HL-60/S4 treated with retinoic acid at 250 ng/mL for 4 days and 3 days (cell line): ENCODE measurements around the gene KANSL1.
"Not testable (repeated sequence)": the region's sequence is repeated elsewhere in the genome, so short reads cannot be mapped to it uniquely, and the experiment has no call there.

Experiments
- in situ Hi-C: fragments of 300-500 bp; cut with MboI; formaldehyde crosslinking; loops from 2 replicates; pipeline ENCODE4 v1.7.0; 2022; ENCODE audit warnings: low sequenced_read_pairs

KANSL1 gene

GRCh38 chr17:46193626-46194392 is 580 bp upstream of the KANSL1 start:
- in situ Hi-C loops: no loop called here

- in situ Hi-C loops: no loop called here
Observed at GRCh38 chr17:46192439-46193150, 634 bp downstream of the KANSL1 start.

- in situ Hi-C loops: no loop called here
Observed at GRCh38 chr17:46192189-46192438, 1.1 kb downstream of the KANSL1 start.

DNA sequence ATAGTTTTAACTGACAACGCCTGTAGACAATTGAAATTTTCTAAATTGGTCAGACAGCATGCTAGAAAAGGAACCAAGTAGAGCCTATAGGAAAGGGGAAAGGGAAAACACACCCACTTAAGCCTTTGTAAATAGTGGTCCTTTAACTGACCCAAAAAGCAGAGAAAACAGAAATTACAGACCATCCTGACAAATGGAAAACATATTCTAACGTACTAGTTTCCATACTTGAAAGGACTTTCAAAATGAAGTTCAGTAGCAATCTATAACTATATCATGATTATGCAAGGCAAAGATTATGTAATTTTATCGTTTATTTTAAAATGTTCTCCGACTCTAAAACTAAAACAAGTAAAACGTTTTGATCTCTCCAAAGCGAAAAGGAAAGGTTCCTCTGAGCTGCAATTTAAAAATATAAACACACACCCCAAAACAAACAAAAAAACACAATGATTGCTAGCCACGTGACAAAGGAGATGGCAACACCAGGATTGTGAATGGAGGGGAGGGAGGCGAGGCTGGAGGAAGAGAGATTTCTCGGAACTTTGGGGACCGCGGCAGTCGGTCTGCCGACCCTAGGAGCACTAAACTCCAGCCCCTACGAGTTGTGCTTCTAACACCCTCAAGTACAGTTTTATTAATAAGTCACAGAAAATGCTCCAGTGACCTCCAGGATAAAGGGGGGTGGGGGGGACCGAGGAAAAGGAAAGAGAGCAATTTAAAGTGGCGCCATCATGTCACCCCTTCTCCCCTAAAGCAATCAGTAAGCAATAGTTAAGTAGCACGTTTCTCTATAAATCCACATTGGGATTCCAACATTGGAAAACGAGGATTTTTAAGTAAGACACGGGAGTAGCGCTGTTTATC is 1.7 kb downstream of the KANSL1 start:
- in situ Hi-C loops: no loop called here

GRCh38 chr17:46190763-46191162 is 2.5 kb downstream of the KANSL1 start:
- in situ Hi-C loops: no loop called here

DNA sequence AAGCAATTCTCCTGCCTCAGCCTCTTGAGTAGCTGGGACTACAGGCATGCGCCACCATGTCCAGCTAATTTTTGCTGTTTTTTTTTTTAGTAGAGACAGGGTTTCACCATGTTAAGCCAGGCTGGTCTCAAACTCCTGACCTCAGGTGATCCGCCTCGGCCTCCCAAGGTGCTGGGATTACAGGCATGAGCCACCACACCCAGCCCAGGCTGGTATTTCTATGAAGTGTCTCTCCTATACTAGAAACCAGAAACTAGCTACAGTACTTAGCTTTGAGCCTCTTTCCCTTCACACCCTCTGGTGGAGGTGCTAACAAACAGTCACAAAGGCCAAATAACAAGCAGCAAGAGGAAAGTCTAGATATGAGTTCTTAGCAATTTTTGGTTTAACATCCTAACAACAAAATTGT is 6.4 kb downstream of the KANSL1 start:
- in situ Hi-C loops: not testable (repeated sequence)

GRCh38 chr17:46184696-46185095 is 8.5 kb downstream of the KANSL1 start:
- in situ Hi-C loops: no loop called here

GRCh38 chr17:46183383-46183782 is 9.8 kb downstream of the KANSL1 start:
- in situ Hi-C loops: not testable (repeated sequence)

DNA sequence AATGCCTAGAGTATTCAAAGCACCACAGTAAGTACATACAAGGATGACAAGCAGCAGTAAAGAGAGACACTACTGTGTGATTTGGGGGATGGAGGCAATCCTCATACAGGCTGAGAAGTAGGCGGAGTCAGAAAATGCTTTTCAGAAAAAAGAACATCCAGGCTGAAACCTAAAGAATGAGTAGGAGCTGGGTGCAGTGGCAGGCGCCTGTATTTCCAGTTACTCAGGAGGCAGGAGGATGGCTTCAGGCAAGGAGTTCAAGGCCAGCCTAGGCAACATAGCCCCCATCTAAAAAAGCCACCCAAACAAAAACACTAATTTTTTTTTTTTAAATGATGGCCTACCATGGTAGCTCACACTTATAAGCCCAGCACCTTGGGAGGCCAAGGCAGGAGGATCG is 10.3 kb downstream of the KANSL1 start:
- in situ Hi-C loops: no loop called here

DNA sequence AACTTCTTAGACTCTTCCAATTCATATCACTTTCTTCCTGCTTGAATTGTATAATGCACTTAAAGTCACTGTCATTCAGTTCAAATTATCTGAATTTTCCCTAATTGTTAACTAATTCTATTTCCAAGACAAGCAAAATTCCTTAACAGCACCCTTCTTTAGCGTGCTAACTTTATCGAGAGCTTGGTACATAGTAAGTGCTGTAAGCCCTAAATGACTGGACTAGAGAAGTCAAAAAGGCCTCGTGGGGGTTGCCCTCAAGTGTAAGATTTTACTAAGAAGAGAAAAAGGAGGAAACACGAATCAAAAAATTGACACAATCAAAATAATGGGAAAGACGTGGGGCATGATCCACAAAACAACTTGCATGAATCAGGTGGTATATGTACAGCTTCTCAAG is 11.3 kb downstream of the KANSL1 start:
- in situ Hi-C loops: no loop called here

- in situ Hi-C loops: not testable (repeated sequence)
Observed at GRCh38 chr17:46181316-46181715, 11.9 kb downstream of the KANSL1 start.

GRCh38 chr17:46180892-46181274 is 12.3 kb downstream of the KANSL1 start:
- in situ Hi-C loops: no loop called here

DNA sequence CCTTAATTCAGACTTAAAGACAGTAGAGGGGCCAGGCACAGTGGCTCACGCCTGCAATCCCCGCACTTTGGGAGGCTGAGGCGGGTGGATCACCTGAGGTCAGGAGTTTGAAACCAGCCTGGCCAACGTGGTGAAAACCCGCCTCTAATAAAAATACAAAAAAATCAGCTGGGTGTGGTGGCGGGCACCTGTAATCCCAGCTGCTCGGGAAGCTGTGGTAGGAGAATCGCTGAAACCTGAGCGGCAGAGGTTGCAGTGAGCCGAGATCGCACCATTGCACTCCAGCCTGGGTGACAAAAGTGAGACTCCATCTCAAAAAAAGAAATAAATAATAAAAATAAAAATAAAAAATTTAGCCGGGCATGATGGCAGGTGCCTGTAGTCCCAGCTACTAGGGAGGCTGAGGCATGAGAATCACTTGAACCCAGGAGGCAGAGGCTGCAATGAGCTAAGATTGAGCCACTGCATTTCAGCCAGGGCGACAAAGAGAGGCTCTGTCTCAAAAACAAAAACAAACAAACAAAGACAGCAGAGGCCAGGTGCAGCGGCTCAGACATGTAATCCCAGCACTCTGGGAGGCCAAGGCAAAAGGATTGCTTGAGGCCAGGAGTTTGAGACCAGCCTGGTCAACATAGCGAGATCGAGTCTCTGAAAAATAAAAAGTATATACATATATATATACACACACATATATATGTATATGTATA is 12.9 kb downstream of the KANSL1 start:
- in situ Hi-C loops: not testable (repeated sequence)

DNA sequence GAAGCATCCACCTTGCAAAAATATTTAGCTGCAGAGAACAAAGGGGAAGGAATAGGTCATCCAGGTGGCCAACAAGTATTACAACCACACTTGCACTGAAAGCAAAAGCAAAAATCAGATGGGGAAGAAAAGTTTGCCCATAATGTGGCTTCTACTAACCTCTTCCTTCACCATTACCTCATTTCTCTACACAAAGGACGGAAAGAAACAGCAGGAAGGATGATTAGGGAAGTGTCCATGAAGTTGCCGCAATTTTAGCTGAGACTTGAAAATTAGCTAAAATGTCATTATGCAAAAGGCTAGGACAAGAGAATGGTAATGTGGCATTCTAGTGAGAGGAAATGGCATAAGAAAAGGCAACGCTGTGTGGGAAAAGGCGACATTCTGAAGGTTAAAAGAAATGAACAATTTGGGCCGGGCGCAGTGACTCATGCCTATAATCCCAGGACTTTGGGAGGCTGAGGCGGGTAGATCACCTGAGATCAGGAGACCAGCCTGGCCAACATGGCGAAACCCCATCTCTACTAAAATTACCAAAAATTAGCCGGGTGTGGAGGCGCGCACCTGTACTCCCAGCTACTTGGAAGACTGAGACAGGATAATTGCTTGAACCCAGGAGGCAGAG is 13.7 kb downstream of the KANSL1 start:
- in situ Hi-C loops: no loop called here

DNA sequence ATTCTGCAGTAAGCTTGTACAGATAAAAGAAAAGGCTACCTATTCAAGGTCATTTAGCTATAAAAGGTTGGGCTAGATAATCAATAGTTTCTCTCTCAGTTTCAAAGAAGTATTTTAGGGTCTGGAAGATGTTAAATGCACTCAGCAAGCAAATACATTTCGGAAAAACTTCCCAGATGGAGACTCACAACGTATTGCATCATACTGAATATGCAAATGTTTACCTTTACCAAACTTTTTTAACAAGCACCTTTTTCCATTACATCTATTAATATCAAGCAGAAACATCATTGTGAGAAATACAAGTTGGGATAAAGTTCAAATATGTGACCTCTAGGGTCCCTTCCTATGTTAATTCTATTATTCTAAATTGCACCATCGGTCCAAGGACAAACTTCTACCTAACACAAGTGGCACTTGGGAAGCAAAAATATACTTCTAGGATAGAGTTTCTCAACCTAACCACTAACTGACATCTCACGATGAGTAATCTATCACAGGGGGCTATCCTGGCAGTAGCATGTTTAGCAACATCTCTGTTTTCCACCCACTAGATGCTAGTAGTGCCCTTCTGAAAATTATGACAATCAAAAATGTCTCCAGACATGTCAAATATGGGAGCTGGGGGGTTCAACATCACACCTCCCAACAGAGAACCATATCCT is 14.5 kb downstream of the KANSL1 start:
- in situ Hi-C loops: no loop called here

GRCh38 chr17:46176975-46177374 is 16.3 kb downstream of the KANSL1 start:
- in situ Hi-C loops: no loop called here

GRCh38 chr17:46175891-46176290 is 17.3 kb downstream of the KANSL1 start:
- in situ Hi-C loops: no loop called here

GRCh38 chr17:46173153-46173552 is 20.1 kb downstream of the KANSL1 start:
- in situ Hi-C loops: no loop called here

DNA sequence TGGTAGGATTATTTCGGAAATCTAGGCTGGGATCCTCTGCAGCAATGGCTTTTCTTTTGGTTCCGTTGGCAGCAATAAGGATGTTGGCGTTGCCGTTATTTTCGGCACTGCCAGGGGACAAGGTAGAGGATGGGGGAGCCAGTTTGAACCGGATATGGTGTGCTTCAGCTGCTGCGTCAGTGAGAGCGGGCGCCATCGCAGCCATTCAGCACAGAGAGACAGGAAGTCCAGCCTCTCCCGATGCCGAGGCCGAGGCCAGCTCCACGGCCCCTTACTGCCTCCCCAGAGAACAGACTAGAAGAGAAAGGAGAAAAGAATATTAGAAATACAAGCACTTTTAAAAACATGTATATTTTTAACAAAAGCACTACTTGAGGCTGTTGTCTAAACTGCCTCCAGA is 21.3 kb downstream of the KANSL1 start:
- in situ Hi-C loops: no loop called here
